Osteoblast (primary cell): ENCODE results near the gene NNMT. TPM values are rescaled to one million over a fixed set of nuclear protein-coding genes. Genes with fewer than 3 reads are reported as not detected.

Source experiments
- DNase-seq: peaks from one replicate; pipeline ENCODE4 v3.0.0; 2011; ENCODE audit warnings: low spot score, mixed read lengths; ENCODE audit not compliant: insufficient read length; ENCODE audit errors: missing footprints
- H2AFZ ChIP-seq: 2 replicates; pipeline ENCODE4 v1.6.0; 2011; ENCODE audit warnings: mild to moderate bottlenecking, low read length
- H3K27ac ChIP-seq: 2 replicates; pipeline ENCODE4 v1.5.1; 2011; ENCODE audit warnings: mild to moderate bottlenecking, low read depth, low read length, moderate library complexity
- H3K27me3 ChIP-seq: 2 replicates; pipeline ENCODE4 v1.6.0; 2012; ENCODE audit warnings: mild to moderate bottlenecking, control low read depth, inconsistent platforms, low read length, moderate library complexity; ENCODE audit not compliant: insufficient read depth
- H3K36me3 ChIP-seq: 2 replicates; pipeline ENCODE4 v1.5.1; 2011; ENCODE audit warnings: mild to moderate bottlenecking, low read length, control low read depth, moderate library complexity; ENCODE audit not compliant: insufficient read depth
- H3K4me1 ChIP-seq: 2 replicates; pipeline ENCODE4 v1.5.1; 2011; ENCODE audit warnings: mild to moderate bottlenecking, low read length, control low read depth, moderate library complexity; ENCODE audit not compliant: insufficient read depth
- H3K4me2 ChIP-seq: 2 replicates; pipeline ENCODE4 v1.6.0; 2011; ENCODE audit warnings: mild to moderate bottlenecking, low read length; ENCODE audit not compliant: insufficient read depth
- H3K4me3 ChIP-seq: fragments of 200-600 bp; sonication (generic); 3 replicates; pipeline ENCODE4 v1.5.1; 2012; ENCODE audit warnings: mild to moderate bottlenecking, low read length, inconsistent platforms; ENCODE audit not compliant: insufficient read depth
- H3K79me2 ChIP-seq: 2 replicates; pipeline ENCODE4 v1.6.0; 2012; ENCODE audit warnings: mild to moderate bottlenecking, low read length, control low read depth, inconsistent platforms; ENCODE audit not compliant: insufficient read depth
- H3K9me3 ChIP-seq: 2 replicates; pipeline ENCODE4 v1.5.1; 2011; ENCODE audit warnings: low read depth, low read length, control low read depth
- H4K20me1 ChIP-seq: 2 replicates; pipeline ENCODE4 v1.6.0; 2012; ENCODE audit warnings: mild to moderate bottlenecking, low read length, control low read depth; ENCODE audit not compliant: insufficient read depth
- total RNA-seq: library from RNA; depleted of rRNA; stranded (reverse); fragments of >200 nt; gene quantifications from 2 replicates; pipeline ENCODE4 v1.2.3, GENCODE V29; 2012
- TF ChIP-seq, protein P1 (sequence below): IDR thresholded peaks from 2 replicates; pipeline ENCODE4 v1.5.1; 2011; ENCODE audit warnings: mild to moderate bottlenecking, low read depth, low read length, moderate library complexity; ENCODE audit errors: extremely low read depth

Gene NNMT
- total RNA-seq, 1 donor: 1,196 TPM

DNA sequence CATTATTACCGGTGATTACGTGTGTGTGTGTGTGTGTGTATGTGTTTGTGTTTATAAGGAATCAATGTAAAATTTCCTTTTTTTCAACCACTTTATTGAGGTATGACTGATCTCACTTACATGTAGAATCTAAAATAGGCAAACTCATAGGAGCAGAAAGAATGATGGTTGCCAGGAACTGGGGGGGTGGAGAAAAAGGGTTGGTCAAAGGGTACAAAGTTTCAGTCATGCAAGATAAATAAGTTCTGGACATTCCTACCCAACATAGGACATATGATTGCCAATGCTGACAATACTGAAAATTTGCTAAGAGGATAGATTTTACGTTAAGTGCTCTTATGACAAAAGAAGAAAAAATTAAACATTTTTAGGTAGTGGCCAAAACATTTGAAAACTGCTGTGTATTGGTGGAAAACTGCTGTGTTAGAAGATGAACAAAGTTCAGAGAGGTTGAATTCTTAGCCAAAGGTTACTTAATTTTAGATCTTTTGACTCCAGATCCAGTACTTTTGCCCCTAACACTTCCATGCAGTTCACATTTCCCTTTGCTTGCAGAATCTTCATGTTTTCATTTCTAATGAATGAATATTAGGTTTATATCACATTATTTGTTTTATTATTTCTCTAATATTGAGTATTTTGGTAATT, 49.5 kb downstream of the NNMT start:
- Histone ChIP-seq H3K9me3 (no peaks in the 10 kb centered on the region), H4K20me1 (no peaks in the 10 kb centered on the region)
- no peak for DNase-seq

DNA sequence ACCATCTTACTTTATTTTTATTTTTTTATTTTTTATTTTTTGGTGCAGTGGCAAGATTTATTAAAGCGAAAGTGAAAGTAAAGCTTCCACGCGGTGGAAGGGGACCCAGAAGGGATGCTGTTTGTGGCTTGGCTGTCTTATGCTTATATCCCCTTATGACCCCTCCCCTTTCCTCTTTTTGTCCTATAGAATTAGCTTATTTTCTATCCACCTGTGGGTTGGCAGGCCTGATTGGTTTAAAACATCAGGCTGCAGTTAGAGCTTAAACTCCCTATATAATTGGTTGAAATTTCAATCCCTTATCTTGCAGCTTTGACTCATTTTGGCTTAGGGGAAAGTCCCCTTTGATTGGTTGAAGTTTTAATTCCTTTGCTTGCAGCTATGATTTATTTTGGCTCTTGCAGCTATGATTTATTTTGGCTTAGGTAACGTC, 50.5 kb downstream of the NNMT start:
- no peak for DNase-seq

More for the DNA sequence above, 49.5 kb downstream of the NNMT start:
- H3K79me2 ChIP-seq: no peaks in the 10 kb centered on the region
- no peaks in the 10 kb centered on the region for H3K36me3 ChIP-seq
- no peak overlapping the region for H3K4me3 ChIP-seq
- no peak overlapping the region for H3K27ac ChIP-seq
- no peak overlapping the region for H2AFZ ChIP-seq
- H3K27me3 ChIP-seq: no peaks in the 10 kb centered on the region
- H3K4me1 ChIP-seq: peaks cover 6% of the 10 kb centered on the region
- no peak overlapping the region for H3K4me2 ChIP-seq
- TF ChIP-seq, protein P1, sequence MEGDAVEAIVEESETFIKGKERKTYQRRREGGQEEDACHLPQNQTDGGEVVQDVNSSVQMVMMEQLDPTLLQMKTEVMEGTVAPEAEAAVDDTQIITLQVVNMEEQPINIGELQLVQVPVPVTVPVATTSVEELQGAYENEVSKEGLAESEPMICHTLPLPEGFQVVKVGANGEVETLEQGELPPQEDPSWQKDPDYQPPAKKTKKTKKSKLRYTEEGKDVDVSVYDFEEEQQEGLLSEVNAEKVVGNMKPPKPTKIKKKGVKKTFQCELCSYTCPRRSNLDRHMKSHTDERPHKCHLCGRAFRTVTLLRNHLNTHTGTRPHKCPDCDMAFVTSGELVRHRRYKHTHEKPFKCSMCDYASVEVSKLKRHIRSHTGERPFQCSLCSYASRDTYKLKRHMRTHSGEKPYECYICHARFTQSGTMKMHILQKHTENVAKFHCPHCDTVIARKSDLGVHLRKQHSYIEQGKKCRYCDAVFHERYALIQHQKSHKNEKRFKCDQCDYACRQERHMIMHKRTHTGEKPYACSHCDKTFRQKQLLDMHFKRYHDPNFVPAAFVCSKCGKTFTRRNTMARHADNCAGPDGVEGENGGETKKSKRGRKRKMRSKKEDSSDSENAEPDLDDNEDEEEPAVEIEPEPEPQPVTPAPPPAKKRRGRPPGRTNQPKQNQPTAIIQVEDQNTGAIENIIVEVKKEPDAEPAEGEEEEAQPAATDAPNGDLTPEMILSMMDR: no peak

DNA sequence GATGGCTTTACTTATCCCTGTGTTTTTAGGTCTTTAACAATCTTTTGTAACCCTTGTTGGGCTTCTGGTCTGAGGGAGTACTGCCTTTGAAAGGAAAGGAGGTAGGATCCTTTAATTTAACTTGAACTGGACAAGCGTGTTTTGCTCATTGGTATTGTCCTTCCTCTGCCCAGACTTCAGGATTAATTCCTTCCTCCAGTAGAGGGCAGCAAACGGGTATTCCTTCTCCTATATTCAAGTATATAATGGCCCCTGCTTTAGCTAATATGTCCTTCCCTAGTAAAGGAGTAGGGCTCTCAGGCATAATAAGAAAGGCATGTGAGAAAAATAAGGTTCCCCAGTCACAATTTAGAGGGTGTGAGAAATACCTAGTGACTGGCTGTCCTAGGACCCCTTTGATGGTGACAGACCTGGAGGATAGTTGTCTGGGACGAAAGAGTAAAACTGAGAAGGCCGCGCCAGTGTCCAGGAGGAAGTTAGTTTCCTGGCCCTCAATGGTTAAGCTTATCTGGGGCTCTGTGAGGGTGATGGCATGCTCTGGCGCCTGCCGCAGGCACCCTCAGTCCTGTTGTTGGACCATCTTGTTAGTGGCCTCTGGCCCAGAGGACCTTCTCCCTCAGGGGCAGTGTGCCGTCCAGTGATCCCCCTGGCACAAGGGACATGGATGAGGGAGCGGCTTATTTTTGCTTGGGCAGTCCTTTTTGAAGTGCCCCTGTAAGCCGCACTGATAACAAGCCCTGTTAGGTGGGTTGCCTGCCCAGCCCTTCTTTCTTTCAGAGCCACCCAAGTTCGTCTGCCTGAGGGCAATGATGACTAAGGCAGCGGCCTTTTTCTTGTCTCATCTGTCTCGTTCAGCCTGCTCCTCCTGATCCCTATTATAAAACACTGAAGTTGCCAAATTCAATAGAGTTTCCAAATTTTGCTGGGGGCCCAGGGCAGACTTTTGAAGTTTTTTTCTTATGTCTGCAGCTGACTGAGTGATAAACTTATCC, 52.3 kb downstream of the NNMT start:
- Histone ChIP-seq H3K4me1 (peaks cover 8% of the 10 kb centered on the region), H3K4me2 (peak overlapping the region; percentile 55), H3K4me3 (no peak overlapping the region), H3K9me3 (no peaks in the 10 kb centered on the region), H3K27me3 (no peaks in the 10 kb centered on the region), H4K20me1 (no peaks in the 10 kb centered on the region), H3K27ac (no peak overlapping the region), H2AFZ (peak overlapping the region; percentile 71), H3K36me3 (no peaks in the 10 kb centered on the region), H3K79me2 (no peaks in the 10 kb centered on the region)
- TF ChIP-seq, protein P1: peak; percentile 74
- no peak for DNase-seq

More for the DNA sequence above, 50.5 kb downstream of the NNMT start:
- H3K27ac ChIP-seq: no peak overlapping the region
- no peaks in the 10 kb centered on the region for H3K27me3 ChIP-seq
- H3K4me1 ChIP-seq: peaks cover 5% of the 10 kb centered on the region
- H3K9me3 ChIP-seq: no peaks in the 10 kb centered on the region
- H3K36me3 ChIP-seq: no peaks in the 10 kb centered on the region
- H2AFZ ChIP-seq: peak overlapping the region; percentile 63
- TF ChIP-seq, protein P1: no peak
- H3K4me2 ChIP-seq: peak overlapping the region; percentile 13
- H3K4me3 ChIP-seq: no peak overlapping the region
- H4K20me1 ChIP-seq: no peaks in the 10 kb centered on the region
- H3K79me2 ChIP-seq: no peaks in the 10 kb centered on the region

DNA sequence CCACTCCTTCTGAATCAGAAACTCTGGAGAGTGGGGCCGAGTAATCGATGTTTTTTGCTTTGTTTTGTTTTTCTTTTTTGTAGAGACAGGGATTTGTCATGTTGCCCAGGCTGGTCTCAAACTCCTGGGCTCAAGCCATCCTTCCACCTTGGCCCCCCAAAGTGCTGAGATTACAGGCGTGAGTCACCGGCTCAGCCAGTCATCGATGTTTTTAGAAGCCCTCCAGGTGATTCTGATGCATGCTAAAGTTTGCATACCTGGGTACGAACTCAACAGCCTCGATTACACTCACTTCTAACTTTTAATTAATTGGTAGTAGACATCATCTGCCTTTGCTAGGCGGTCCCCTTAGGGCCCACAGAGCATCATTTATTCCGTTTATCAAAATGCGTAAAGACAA, 53.8 kb downstream of the NNMT start:
- Histone ChIP-seq H3K27ac (no peak overlapping the region), H3K4me3 (no peak overlapping the region)

More for the DNA sequence above, 53.8 kb downstream of the NNMT start:
- H2AFZ ChIP-seq: peak overlapping the region; percentile 30
- no peak overlapping the region for H3K4me2 ChIP-seq
- DNase-seq: no peak
- H3K9me3 ChIP-seq: no peaks in the 10 kb centered on the region
- H4K20me1 ChIP-seq: no peaks in the 10 kb centered on the region
- no peaks in the 10 kb centered on the region for H3K79me2 ChIP-seq
- H3K27me3 ChIP-seq: no peaks in the 10 kb centered on the region
- TF ChIP-seq, protein P1: no peak
- peaks cover 18% of the 10 kb centered on the region for H3K4me1 ChIP-seq
- H3K36me3 ChIP-seq: no peaks in the 10 kb centered on the region
